Measurements from ENCODE around the gene ELOVL7.
A peak's percentile ranks its signal among the peaks of the same experiment; 100 is the strongest.
"Not testable (repeated sequence)": the region's sequence is repeated elsewhere in the genome, so short reads cannot be mapped to it uniquely, and the experiment has no call there.

Gene ELOVL7

DNA sequence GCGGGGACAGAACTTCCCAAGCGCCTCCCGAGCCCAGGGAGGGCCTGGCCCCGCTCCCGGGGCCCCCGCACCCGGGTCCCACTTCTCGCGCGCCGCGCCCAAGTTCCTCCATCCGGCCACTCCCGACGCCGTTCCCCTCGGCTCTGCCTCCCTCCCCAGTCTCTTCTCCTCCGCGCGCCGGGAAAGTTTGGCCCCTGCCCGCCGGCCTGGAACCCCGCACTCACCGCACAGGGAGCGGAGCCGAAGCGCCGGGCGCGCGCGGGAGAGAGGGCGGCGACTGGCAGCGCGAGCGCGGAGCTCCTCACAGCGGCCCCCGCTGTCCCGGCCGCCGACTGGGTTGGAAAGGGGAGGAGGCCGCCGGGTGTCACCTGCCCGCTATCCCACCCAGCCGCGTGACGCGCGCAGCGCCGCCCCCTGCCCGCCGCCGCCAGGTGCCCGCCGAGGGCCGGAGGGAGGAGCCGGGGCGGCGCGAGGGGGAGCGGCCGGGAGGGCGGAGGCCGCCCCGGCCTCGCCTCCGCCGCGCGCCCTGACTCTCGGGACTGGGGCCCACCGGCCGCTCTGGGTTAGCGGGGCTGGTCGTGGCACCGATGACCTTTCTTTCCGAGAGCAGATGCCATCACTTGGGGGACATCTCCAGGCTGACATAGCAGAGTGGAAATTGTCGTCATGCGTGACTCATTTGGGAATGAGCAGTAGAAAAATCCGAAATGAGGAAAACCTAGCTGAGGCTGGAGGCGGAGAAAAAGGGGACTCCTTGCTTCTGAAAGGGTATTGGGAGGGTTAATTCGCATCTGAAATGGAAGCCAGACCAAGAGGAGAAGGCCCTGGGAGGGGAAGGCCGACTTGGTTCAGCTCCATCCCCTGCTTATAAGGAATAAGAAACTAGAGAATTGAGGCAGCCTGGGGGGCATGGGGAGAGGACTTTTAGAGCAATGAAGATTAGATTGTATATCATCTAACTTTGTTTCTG, at the start of gene ELOVL7:
Gene ELOVL7, minus strand, starts transcription at position 334 of the 970 bp plus-strand sequence. CDS start 56,872 bp downstream, outside the sequence.
- peak; percentile 71 for DNase-seq (ENCODE audit: low spot score)

DNA sequence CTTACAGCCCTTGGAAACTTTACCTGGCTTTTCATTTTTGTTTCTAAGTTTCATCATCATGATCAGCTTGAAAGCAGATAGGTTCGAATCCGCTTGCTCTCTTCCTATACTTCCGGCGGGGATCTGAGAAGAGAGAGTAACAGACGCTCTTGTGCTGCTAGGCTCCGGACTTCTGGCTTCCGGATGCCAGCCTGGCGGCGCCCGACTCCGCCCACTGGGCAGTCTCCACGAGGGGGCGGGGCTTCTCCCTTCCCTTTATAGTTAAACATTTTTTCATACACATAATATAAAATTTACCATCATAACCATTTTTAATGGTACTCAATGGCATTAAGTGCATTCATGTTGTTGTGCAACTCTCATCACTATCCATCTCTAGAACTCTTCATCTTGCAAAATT, 49.5 kb upstream of the ELOVL7 start:
- DNase-seq (ENCODE audit: low spot score) = no peak

DNA sequence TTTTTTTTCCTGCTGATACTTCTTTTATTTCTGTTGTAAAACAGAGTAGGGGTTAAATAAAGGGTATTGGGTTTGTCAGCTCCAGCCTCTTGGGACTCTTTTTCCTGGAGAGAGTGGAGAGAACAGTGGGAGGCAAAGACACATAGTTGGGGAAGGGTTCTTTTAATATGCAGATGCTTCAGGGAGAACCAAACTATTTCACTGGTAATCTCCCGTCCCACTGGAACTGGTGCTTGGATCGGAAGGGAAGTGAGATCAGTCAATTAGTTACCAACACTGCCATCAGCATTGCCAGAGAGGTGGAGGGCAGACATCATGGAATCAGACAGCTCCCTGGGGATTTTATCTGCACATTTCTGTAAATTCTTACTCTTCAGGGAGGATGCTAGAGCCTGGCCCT, 47.6 kb upstream of the ELOVL7 start:
- no peak for DNase-seq (ENCODE audit: low spot score)

DNA sequence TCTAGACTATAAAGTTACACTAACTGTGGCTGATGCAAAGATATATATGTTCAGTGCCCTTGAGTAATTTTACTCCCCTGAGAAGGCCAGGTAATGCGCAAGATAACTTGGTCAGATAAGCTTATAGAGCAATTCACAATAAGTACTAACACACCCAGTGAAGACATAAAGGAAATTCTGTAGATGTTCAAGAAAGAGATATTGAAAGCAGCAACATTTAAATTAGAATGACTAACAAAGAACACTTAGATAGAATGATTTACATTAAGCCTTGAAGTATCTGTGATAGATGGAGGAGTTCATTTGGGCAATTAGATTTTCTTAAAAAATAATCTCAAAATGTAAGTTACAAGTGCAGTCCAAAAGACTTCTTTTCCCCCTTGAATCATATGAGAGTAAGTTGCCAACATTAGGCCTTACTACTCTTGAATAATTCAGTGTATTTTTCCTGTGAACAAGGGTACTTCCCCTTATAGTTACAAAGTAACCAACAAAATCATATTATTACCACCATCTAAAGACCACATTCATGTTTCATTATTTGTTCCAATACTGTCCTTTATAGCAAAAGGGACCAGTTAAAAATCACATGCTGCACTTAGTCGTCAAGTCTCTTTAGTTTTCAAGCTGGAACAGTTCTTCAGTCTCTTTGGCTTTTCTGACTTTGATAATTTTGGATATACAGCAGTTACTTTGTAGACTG, 44.4 kb upstream of the ELOVL7 start:
- DNase-seq (ENCODE audit: low spot score) = no peak

DNA sequence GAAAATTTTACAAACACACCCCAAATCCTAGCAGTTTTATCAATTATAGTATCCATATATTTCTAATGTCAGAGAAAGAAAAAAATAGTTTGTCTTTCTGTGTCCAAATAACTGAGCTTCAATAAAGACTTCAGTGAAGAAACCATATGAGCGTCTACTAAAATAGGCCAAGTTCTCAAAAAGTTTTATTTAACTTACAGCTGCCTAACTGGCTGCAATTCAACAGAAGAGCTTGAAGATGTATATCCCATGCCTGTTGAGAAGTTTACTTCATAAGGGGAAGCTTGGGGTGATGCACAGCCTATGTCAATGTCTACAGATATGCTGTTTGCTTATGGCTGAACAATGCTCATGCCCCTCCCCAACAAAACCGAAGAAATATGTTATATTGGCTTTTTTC, 43.7 kb upstream of the ELOVL7 start:
- DNase-seq (ENCODE audit: low spot score) = no peak

DNA sequence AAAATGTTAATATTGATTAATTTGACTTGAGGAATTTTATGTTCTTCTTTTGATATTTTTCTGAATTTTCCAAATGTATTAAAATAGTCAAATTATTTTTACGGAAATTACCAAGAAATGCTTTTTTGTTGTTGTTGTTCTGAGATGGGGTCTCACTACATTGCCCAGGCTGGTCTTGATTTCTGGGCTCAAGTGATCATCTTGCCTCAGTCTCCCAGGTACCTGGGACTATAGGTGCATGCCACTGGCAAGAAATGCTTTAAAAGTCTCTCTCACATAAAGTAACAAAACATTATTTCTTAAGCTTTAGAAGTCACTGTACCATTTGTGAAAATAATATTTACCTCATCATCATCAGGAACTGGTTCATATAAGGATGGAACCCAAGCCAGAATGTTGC, 43.0 kb upstream of the ELOVL7 start:
- no peak for DNase-seq (ENCODE audit: low spot score)

DNA sequence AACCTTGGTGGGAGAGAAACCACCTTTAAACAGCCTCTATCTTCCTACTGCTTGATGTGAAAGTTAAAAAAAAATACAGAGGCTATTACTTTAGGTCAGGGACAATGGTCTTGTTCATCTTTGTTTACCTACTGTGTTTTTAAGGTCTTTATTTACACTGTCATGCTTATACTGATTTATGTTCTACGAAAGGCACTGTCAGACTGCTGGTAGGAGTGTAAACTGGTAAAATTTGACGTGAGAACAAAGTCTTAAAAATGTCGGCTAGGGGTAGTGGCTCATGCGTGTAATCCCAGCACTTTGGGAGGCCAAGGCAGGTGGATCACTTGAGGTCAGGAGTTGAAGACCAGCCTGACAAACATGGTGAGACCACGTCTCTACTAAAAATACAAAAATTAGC, 42.1 kb upstream of the ELOVL7 start:
- DNase-seq (ENCODE audit: low spot score) = no peak

DNA sequence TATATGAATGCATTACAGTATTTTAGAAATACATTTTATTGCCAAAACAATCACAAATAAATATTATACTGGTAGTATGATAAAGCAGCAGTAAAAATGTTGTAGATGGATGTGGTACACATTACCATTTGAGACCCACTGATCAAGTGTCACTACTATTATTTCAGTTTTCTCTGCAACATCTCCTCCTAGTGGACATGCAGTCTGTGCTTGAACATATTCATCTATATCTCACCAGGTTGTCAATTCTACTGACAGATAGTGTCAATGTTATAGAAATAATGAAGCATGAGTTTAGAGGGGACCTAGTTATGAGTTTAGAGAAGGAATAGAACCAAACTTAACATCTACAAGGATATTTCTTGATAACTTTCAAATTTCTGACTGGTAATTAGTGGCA, 39.2 kb upstream of the ELOVL7 start:
- no peak for DNase-seq (ENCODE audit: low spot score)

DNA sequence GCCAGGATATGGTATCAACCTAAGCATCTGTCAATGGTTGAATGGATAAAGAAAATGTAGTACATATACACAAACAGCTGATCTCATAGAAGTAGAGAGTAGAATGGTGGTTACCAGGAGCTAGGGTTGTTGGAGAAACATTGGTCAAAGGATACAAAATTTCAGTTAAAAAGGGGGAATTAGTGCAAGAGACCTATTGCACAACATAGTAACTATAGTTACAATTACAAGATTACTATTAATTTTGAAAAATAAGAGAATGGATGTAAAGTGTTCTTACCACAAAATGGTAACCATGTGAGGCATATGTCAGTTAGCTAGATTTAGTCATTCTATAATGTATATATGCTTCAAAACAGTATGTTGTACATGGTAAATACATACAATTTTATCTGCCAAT, 28.8 kb upstream of the ELOVL7 start:
- DNase-seq (ENCODE audit: low spot score) = no peak

DNA sequence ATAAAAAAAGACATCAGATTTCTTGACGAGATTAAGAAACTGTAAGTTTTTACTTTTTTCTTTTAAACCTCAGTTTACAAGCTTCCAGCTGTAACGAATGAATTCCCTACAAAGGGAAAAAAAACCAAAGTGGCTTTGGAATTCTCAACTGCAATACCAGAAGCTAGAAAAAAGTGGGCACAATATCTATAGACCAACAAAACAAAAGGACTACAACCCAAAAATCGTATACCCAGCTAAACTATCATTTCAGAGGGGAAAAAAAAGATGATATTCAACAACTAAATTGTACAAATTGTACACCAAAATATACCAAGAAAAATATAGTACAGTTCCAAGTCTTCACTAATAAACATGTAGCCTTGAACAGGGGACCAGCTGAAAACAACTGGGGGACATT, 26.8 kb upstream of the ELOVL7 start:
- no peak for DNase-seq (ENCODE audit: low spot score)

DNA sequence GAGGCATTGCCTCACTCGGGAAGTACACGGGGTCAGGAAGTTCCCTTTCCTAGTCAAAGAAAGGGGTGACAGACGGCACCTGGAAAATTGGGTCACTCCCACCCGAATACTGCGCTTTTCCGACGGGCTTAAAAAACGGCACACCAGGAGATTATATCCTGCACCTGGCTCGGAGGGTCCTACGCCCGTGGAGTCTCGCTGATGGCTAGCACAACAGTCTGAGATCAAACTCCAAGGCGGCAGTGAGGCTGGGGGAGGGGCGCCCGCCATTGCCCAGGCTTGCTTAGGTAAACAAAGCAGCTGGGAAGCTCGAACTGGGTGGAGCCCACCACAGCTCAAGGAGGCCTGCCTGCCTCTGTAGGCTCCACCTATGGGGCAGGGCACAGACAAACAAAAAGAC, 16.5 kb upstream of the ELOVL7 start:
- DNase-seq (ENCODE audit: low spot score) = not testable (repeated sequence)

DNA sequence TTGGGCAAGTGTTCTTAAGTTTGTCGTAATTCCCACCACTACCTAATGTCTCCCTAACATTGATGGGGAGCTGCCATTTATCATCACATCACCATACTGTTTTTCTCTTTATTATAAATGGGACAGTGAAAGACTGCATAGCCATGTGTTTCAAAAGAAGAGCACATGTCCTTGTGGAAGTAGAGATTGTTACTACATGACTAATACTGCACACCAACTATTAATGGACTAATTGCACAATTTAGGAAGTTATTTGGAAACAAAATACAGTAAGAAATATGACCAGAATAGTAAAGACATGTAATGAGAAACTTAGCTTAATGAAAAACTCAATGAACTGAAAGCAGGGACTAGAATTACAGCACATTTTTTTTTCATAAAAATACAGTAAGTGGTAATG, 12.0 kb upstream of the ELOVL7 start:
- DNase-seq (ENCODE audit: low spot score) = no peak

DNA sequence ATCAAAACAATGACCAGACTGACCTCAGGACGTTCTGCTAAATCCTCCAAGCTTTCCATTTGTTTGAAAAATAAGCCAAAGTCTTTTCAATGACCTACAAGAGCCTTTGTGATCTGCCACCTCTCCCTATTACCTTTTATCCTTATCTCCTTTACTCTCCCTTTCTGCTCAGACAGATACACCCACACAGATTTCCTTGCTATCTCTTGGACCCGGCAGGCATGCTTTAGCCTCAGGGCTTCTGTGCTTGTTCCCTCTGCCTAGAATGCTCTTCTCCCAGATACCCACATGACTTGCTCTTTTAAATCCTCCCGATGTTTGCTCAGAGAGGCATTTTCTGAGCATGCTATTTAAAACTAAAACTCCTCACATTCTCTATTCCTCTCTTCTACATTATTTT, 8.9 kb upstream of the ELOVL7 start:
- DNase-seq (ENCODE audit: low spot score) = no peak

DNA sequence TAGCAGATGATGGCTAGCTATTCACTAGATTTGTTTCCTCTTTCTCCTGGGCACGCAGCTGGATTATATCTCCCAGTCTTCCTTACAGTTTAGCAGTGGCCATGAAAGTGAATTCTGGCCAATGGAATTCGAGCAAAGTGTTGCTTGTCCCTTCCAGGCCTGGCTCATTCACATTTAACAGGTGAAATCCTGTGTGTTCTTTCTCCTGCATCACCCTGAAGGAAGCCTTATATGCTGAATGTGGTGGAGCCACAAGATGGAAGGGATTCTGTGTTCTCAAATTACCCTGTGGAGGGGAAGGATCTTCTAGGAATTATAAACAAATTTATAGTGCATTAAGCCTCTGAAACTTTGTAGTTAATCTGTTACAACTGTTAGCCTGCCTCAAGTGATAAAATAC, 8.2 kb upstream of the ELOVL7 start:
- no peak for DNase-seq (ENCODE audit: low spot score)

DNA sequence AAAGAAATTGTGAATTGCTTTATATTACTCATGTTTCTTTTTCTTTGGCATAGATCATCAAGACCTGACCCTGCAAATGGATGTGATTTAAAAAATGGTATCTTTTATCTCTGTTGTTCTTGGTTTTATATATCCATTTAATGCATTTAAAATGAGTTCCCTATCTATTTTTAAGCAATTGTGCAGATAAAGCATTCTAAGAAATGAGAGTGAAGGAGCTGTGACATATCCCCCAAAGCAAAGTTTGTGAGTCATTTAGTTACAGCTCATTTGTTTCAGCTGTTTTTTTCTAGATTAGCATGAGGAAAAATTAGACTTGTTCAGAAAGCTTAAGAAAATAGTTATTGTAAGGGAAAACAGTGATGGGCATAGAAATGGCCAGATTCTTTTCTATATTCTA, 7.6 kb upstream of the ELOVL7 start:
- DNase-seq (ENCODE audit: low spot score) = no peak

DNA sequence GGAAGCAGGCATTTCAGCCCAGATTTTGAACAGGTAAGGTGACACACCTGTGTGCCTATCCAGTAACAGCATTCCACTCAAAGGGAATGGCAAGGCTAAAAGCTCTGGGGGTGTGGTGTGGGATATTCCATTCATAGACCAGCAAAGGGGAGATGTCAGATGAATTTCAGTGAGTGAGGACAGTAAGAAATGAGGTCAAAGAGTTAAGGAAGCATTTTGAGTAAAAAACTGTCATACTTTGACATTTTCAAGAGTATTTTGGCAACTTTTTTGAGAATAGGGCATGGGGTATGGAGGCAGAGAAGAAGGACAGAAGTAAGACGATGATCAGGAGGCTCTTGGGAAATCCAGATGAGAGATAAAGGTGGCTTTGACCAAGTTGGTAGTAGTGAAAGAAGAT, 2.2 kb upstream of the ELOVL7 start:
- no peak for DNase-seq (ENCODE audit: low spot score)

DNA sequence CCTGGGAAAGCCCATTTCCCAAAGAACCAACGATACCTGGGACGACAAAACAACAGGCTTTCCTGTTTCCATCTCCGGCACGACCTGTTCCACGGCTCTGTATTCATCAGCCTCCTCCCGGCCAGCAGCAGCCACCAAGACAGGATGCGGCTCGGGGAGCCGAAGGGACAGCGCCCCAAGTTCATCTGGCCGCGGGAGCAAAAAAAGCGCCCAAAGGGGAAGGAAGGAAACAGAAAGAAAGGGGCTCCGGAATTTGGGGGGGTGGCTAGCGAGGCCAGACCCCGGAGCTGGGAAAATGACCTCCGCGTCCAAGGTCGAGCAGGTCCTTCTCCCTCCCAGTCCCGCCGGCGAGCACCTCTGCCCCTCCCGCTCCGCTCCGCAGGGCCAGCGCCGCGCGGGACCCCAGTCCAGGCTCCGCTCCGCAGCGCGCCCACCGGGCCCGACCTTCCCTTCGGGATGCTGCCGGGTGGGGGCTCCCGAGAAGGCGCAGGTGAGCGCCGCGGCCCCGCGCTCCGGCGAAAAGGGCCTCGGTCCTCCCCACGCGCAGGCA, 608 bp downstream of the ELOVL7 start:
- no peak for DNase-seq (ENCODE audit: low spot score)

DNA sequence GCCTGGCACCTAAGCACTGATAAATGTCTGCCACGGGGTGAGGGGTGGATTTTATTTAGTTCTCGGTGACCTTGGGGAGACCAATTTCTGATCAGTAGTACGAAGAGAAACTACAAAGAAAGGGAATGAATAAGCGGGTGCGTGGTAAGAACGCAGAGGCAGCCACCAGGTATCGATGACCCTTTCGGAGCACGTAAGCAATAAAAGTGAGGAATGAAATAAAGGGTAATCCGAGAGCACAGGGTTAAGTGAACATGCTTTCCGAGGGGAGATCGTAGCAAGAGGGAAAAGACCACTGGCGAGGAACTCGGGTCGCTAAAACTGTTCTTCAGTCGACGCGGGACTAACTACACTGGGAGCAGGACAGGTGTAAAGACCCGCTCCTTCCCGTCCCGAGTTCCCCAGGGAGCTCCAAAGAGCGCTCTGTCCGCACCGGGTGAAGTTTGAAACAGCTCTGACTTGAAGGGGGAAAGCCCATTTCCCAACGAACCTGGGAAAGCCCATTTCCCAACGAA, 1.1 kb downstream of the ELOVL7 start:
- no peak for DNase-seq (ENCODE audit: low spot score)

DNA sequence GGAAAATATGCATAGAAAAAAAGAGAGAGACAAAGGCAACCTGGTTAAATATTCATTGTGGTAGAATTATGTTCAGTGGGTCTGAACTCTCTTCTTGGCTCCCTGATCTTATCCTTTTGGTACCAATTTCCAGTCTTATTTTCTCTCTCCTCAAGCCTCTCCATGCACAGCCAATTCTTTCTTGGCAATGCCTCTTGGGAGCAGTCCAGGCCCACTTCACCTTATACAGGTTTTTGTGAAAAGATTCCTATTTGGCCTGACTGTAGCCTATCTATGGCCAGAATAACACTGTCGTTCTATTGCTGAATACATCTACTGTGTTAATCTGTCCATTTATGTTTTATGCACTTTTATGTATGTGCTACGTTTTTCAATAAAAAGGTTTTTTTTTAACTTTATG, 2.7 kb downstream of the ELOVL7 start:
- DNase-seq (ENCODE audit: low spot score) = no peak

DNA sequence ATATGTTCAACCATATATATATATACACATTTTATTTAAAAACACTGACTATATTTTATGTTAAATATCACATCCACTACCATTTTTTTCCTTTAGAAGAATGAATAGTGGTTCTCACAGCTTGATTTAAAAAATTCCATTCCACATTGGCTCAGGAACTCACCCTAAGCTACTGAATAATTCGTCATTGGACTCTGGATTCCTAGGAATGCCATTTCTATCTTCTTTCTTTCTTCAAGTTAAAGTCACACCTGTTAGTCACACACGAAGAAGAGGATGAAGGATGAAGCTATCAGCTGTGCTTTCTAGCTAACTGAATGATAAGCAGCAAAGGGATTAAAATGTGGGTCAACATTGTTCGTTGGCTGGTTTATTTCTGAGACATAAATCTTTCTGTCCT, 7.9 kb downstream of the ELOVL7 start:
- DNase-seq (ENCODE audit: low spot score) = no peak

DNA sequence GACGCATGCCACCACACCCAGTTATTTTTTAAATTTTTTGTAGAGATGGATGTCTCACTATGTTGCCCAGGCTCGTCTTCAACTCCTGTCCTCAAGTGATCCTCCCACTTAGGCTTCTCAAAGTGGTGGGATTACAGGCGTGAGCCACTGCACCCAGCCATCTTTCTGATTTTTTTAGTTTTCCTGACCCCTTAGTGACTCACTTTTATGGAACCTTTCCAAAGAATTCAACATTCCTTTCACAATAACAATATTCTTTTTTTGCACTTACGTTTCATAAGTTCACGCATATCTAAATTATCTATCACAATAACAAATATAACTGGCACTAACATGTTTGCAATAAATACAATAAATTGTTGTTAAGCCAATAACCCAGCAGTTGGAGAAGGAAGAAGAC, 8.5 kb downstream of the ELOVL7 start:
- no peak for DNase-seq (ENCODE audit: low spot score)

DNA sequence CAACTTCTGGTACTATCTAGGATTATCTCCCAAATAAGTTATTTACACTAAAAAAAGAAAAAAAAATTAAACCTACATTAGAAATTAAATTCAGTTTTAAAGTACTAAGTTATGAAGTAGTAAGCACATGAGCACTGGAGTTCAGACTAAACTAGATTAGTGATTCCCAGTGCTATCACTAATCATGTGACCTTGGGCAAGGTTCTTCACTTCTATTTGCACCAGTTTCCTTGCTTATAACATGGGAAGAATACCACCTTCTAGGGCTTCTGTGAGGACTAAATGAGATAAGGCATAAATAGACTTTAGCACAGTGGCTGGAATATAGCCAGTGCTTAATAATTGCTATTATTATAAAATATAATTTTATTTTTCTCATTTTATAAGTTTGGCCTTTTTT, 10.5 kb downstream of the ELOVL7 start:
- DNase-seq (ENCODE audit: low spot score) = no peak

DNA sequence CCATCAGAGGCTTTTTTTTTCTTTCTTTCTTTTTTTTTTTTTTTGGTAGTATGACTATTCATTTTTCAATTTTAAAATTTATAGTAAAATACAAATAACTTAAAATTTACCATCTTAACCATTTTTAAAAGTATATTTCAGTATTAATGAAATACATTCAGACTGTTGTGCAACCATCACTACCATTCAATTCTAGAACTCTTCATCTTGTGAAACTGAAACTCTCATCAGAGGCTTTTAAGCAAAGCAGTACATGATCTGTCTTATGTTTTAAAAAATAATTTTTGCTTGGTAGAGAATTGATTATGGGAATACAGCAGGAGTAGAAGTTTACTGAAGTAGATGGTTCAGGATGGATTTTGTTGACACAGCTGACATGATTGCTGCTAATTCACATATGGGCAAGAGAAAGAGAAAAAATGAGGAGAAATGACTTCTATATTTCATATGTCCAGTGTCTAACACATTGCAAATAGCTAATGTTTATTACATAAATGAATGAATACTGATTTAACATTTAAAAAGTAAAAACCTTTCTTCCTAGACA, 13.4 kb downstream of the ELOVL7 start:
- no peak for DNase-seq (ENCODE audit: low spot score)

Measured in left forelimb (tissue), 1 donor.